GM19463 (cell line): ENCODE data around the gene KDM8.
"Not testable (repeated sequence)": the region's sequence is repeated elsewhere in the genome, so short reads cannot be mapped to it uniquely, and the experiment has no call there.

Experiments used
- ATAC-seq: cut with Tn5 transposase; IDR thresholded peaks from one replicate; pipeline ENCODE4 v1.9.1; 2021; ENCODE audit warnings: mild to moderate bottlenecking, moderate library complexity; ENCODE audit not compliant: unreplicated experiment

KDM8 gene

GRCh38 chr16:27241658-27242057 lies 38.3 kb downstream of the KDM8 start:
- no peak for ATAC-seq

GRCh38 chr16:27242398-27242797 lies 39.1 kb downstream of the KDM8 start:
- no peak for ATAC-seq

- no peak for ATAC-seq
These were observed 39.7 kb downstream of the KDM8 start for GRCh38 chr16:27242868-27243590.

- ATAC-seq, result no peak
These were observed 40.5 kb downstream of the KDM8 start for GRCh38 chr16:27243725-27244362.

- ATAC-seq, result no peak
These were observed 41.0 kb downstream of the KDM8 start for GRCh38 chr16:27244363-27244755.

- no peak for ATAC-seq
These were observed 42.2 kb downstream of the KDM8 start for GRCh38 chr16:27245276-27246172.

GRCh38 chr16:27246439-27246838 lies 43.1 kb downstream of the KDM8 start:
- ATAC-seq, result no peak

- not testable (repeated sequence) for ATAC-seq
These were observed 43.8 kb downstream of the KDM8 start for GRCh38 chr16:27247076-27247475.

- no peak for ATAC-seq
These were observed 44.7 kb downstream of the KDM8 start for GRCh38 chr16:27248036-27248435.

GRCh38 chr16:27248886-27249285 lies 45.6 kb downstream of the KDM8 start:
- ATAC-seq, result not testable (repeated sequence)

- no peak for ATAC-seq
These were observed 48.3 kb downstream of the KDM8 start for GRCh38 chr16:27251541-27252205.

- no peak for ATAC-seq
These were observed 48.9 kb downstream of the KDM8 start for GRCh38 chr16:27252206-27252585.

GRCh38 chr16:27253526-27253930 lies 50.2 kb downstream of the KDM8 start:
- ATAC-seq, result no peak

- ATAC-seq, result peak; percentile 85
These were observed 51.0 kb downstream of the KDM8 start for GRCh38 chr16:27254262-27254811.

- no peak for ATAC-seq
These were observed 53.5 kb downstream of the KDM8 start for GRCh38 chr16:27256861-27257260.

- no peak for ATAC-seq
These were observed 53.9 kb downstream of the KDM8 start for GRCh38 chr16:27257271-27257670.

- no peak for ATAC-seq
These were observed 55.0 kb downstream of the KDM8 start for GRCh38 chr16:27258241-27258734.

- no peak for ATAC-seq
These were observed 56.4 kb downstream of the KDM8 start for GRCh38 chr16:27259710-27260109.

- not testable (repeated sequence) for ATAC-seq
These were observed 59.6 kb downstream of the KDM8 start for GRCh38 chr16:27262904-27263423.

- ATAC-seq, result no peak
These were observed 60.8 kb downstream of the KDM8 start for GRCh38 chr16:27264151-27264550.
